Measurements from ENCODE around the gene FAM107B.

DNA sequence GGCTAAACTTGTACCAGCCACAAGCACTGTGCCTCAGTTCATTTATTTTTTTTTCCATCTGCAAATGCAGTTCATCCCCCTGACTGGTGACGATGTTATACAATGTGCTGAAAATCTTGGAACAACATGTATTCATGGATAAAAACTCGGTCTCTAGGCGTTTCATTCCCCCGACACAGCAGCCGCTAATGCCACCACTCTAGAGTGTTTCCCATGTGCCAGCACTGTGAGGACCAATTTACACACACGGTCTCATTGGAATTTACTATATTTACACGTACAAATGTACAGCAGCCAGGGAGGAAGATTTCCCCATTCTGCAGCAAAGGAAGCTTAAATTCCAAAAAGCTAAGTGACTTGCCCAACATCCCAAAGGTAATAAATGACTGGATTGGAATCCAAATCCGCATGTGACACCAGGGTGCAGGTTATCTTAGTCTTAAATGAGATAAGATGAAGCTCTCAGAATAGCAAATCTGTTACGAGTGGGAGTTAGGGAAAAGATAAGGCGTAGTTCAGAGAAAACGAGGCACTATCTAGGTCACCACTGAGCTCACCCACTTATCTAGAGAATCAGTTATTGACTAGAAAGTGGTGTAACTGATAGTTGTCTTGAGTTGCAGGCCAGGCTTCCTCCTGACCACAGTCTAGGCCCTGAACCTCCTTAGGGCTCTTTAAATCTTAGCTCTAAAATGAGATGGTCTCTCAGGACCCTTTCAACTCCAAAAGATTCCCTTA lies 36.7 kb downstream of the FAM107B start:
- no peak for TF ChIP-seq TAF1 (conservative IDR thresholded peaks at IDR 0.05)
- TF ChIP-seq FOXA1 (IDR thresholded peaks at IDR 0.05) = no peak
- TF ChIP-seq, protein P1, sequence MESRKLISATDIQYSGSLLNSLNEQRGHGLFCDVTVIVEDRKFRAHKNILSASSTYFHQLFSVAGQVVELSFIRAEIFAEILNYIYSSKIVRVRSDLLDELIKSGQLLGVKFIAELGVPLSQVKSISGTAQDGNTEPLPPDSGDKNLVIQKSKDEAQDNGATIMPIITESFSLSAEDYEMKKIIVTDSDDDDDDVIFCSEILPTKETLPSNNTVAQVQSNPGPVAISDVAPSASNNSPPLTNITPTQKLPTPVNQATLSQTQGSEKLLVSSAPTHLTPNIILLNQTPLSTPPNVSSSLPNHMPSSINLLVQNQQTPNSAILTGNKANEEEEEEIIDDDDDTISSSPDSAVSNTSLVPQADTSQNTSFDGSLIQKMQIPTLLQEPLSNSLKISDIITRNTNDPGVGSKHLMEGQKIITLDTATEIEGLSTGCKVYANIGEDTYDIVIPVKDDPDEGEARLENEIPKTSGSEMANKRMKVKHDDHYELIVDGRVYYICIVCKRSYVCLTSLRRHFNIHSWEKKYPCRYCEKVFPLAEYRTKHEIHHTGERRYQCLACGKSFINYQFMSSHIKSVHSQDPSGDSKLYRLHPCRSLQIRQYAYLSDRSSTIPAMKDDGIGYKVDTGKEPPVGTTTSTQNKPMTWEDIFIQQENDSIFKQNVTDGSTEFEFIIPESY (IDR thresholded peaks at IDR 0.05) = no peak
- TF ChIP-seq GABPA (IDR thresholded peaks at IDR 0.05 in 1 of 2, conservative IDR thresholded peaks at IDR 0.05 in 1 of 2) = no peak
- TF ChIP-seq RXRA (IDR thresholded peaks at IDR 0.05) = no peak
- TF ChIP-seq, protein P2, sequence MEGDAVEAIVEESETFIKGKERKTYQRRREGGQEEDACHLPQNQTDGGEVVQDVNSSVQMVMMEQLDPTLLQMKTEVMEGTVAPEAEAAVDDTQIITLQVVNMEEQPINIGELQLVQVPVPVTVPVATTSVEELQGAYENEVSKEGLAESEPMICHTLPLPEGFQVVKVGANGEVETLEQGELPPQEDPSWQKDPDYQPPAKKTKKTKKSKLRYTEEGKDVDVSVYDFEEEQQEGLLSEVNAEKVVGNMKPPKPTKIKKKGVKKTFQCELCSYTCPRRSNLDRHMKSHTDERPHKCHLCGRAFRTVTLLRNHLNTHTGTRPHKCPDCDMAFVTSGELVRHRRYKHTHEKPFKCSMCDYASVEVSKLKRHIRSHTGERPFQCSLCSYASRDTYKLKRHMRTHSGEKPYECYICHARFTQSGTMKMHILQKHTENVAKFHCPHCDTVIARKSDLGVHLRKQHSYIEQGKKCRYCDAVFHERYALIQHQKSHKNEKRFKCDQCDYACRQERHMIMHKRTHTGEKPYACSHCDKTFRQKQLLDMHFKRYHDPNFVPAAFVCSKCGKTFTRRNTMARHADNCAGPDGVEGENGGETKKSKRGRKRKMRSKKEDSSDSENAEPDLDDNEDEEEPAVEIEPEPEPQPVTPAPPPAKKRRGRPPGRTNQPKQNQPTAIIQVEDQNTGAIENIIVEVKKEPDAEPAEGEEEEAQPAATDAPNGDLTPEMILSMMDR (IDR thresholded peaks at IDR 0.05; ENCODE audit: low read depth, low read length, missing input control) = no peak
- TF ChIP-seq SP1 (IDR thresholded peaks at IDR 0.05) = no peak
- no peak for TF ChIP-seq EGR1 (IDR thresholded peaks at IDR 0.05; ENCODE audit: low read depth in 2 of 2)
- TF ChIP-seq, protein P3, sequence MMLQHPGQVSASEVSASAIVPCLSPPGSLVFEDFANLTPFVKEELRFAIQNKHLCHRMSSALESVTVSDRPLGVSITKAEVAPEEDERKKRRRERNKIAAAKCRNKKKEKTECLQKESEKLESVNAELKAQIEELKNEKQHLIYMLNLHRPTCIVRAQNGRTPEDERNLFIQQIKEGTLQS (IDR thresholded peaks at IDR 0.05) = no peak
- TF ChIP-seq, protein P4, sequence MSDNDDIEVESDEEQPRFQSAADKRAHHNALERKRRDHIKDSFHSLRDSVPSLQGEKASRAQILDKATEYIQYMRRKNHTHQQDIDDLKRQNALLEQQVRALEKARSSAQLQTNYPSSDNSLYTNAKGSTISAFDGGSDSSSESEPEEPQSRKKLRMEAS (IDR thresholded peaks at IDR 0.05) = no peak
- TF ChIP-seq, protein P5, sequence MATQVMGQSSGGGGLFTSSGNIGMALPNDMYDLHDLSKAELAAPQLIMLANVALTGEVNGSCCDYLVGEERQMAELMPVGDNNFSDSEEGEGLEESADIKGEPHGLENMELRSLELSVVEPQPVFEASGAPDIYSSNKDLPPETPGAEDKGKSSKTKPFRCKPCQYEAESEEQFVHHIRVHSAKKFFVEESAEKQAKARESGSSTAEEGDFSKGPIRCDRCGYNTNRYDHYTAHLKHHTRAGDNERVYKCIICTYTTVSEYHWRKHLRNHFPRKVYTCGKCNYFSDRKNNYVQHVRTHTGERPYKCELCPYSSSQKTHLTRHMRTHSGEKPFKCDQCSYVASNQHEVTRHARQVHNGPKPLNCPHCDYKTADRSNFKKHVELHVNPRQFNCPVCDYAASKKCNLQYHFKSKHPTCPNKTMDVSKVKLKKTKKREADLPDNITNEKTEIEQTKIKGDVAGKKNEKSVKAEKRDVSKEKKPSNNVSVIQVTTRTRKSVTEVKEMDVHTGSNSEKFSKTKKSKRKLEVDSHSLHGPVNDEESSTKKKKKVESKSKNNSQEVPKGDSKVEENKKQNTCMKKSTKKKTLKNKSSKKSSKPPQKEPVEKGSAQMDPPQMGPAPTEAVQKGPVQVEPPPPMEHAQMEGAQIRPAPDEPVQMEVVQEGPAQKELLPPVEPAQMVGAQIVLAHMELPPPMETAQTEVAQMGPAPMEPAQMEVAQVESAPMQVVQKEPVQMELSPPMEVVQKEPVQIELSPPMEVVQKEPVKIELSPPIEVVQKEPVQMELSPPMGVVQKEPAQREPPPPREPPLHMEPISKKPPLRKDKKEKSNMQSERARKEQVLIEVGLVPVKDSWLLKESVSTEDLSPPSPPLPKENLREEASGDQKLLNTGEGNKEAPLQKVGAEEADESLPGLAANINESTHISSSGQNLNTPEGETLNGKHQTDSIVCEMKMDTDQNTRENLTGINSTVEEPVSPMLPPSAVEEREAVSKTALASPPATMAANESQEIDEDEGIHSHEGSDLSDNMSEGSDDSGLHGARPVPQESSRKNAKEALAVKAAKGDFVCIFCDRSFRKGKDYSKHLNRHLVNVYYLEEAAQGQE (IDR thresholded peaks at IDR 0.05) = no peak
- TF ChIP-seq RAD21 (IDR thresholded peaks at IDR 0.05) = no peak
